ENCODE results near the gene B4GALT6.

DNA sequence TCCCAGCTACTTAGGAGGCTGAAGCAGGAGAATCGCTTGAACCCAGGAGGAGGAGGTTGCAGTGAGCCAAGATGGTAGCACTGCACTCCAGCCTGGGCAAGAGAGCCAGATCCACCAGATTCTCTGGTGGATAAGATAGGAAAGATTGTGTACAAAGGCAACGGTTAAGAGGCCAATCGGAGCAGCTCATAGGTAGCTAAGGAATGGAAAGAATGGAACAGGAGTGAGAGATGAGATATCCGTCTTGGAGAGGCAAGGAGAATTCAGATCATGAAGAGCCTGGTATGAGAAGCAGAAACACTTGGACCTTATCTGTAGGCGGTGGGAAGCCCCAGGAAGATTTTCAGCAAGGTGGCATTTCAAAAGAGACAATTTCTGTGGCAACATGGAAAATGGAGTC, 65.6 kb downstream of the B4GALT6 start:
- TF ChIP-seq, protein P1, sequence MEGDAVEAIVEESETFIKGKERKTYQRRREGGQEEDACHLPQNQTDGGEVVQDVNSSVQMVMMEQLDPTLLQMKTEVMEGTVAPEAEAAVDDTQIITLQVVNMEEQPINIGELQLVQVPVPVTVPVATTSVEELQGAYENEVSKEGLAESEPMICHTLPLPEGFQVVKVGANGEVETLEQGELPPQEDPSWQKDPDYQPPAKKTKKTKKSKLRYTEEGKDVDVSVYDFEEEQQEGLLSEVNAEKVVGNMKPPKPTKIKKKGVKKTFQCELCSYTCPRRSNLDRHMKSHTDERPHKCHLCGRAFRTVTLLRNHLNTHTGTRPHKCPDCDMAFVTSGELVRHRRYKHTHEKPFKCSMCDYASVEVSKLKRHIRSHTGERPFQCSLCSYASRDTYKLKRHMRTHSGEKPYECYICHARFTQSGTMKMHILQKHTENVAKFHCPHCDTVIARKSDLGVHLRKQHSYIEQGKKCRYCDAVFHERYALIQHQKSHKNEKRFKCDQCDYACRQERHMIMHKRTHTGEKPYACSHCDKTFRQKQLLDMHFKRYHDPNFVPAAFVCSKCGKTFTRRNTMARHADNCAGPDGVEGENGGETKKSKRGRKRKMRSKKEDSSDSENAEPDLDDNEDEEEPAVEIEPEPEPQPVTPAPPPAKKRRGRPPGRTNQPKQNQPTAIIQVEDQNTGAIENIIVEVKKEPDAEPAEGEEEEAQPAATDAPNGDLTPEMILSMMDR (conservative IDR thresholded peaks at IDR 0.05; ENCODE audit: low read length), result no peak
- no peak for TF ChIP-seq EZH2phosphoT487 (IDR thresholded peaks at IDR 0.05; ENCODE audit: borderline replicate concordance)
